ENCODE measurements around the gene FCGBP.
"Not testable (repeated sequence)": the region's sequence is repeated elsewhere in the genome, so short reads cannot be mapped to it uniquely, and the experiment has no call there.

Gene FCGBP

GRCh38 chr19:39934584-39935363 is at the start of gene FCGBP:
TSS of gene FCGBP (minus strand) at chr19:39934634.
- no peak for DNase-seq (ENCODE audit: low read depth, low spot score)

GRCh38 chr19:39983695-39984300 is 49.4 kb upstream of the FCGBP start:
- no peak for DNase-seq (ENCODE audit: low read depth, low spot score)

GRCh38 chr19:39982883-39983282 is 48.4 kb upstream of the FCGBP start:
- no peak for DNase-seq (ENCODE audit: low read depth, low spot score)

- DNase-seq (ENCODE audit: low read depth, low spot score), result no peak
Measured at GRCh38 chr19:39974377-39975155, 40.1 kb upstream of the FCGBP start.

GRCh38 chr19:39971380-39972035 is 37.1 kb upstream of the FCGBP start:
- no peak for DNase-seq (ENCODE audit: low read depth, low spot score)

GRCh38 chr19:39970675-39971379 is 36.4 kb upstream of the FCGBP start, which contains the start of gene PSMC4:
TSS of gene PSMC4 (plus strand) at chr19:39971165. CDS start at chr19:39971203, 38 bp downstream.
- peak; percentile 95 for DNase-seq (ENCODE audit: low read depth, low spot score)

- DNase-seq (ENCODE audit: low read depth, low spot score), result no peak
Measured at GRCh38 chr19:39970425-39970674, 35.9 kb upstream of the FCGBP start.

GRCh38 chr19:39969681-39970424 is 35.4 kb upstream of the FCGBP start:
- no peak for DNase-seq (ENCODE audit: low read depth, low spot score)

- no peak for DNase-seq (ENCODE audit: low read depth, low spot score)
Measured at GRCh38 chr19:39969266-39969665, 34.8 kb upstream of the FCGBP start.

- DNase-seq (ENCODE audit: low read depth, low spot score), result no peak
Measured at GRCh38 chr19:39968789-39969188, 34.4 kb upstream of the FCGBP start.

- DNase-seq (ENCODE audit: low read depth, low spot score), result no peak
Measured at GRCh38 chr19:39967561-39967960, 33.1 kb upstream of the FCGBP start.

- DNase-seq (ENCODE audit: low read depth, low spot score), result no peak
Measured at GRCh38 chr19:39966617-39967016, 32.2 kb upstream of the FCGBP start.

GRCh38 chr19:39963898-39964297 is 29.5 kb upstream of the FCGBP start:
- DNase-seq (ENCODE audit: low read depth, low spot score), result no peak

GRCh38 chr19:39959407-39959806 is 25.0 kb upstream of the FCGBP start:
- DNase-seq (ENCODE audit: low read depth, low spot score), result not testable (repeated sequence)

- not testable (repeated sequence) for DNase-seq (ENCODE audit: low read depth, low spot score)
Measured at GRCh38 chr19:39958942-39959341, 24.5 kb upstream of the FCGBP start.

GRCh38 chr19:39957886-39958285 is 23.5 kb upstream of the FCGBP start:
- DNase-seq (ENCODE audit: low read depth, low spot score), result not testable (repeated sequence)

- no peak for DNase-seq (ENCODE audit: low read depth, low spot score)
Measured at GRCh38 chr19:39953915-39954314, 19.5 kb upstream of the FCGBP start.

- DNase-seq (ENCODE audit: low read depth, low spot score), result no peak
Measured at GRCh38 chr19:39951686-39952085, 17.3 kb upstream of the FCGBP start.

- DNase-seq (ENCODE audit: low read depth, low spot score), result no peak
Measured at GRCh38 chr19:39951065-39951650, 16.7 kb upstream of the FCGBP start.

GRCh38 chr19:39949026-39949747 is 14.8 kb upstream of the FCGBP start:
- no peak for DNase-seq (ENCODE audit: low read depth, low spot score)
